Sciatic nerve (tissue), 2 donors: ENCODE data around the gene PGRMC2. TPM values are rescaled to one million over a fixed set of nuclear protein-coding genes. Genes with fewer than 3 reads are reported as not detected.
"Not testable (repeated sequence)": the region's sequence is repeated elsewhere in the genome, so short reads cannot be mapped to it uniquely, and the experiment has no call there.

Source experiments
- ATAC-seq: fragments of 200-7000 bp; cut with Tn5 transposase; one replicate; pipeline ENCODE4 v1.9.1; 2020; ENCODE audit warnings: mild to moderate bottlenecking, moderate library complexity
- DNase-seq: peaks from one replicate; pipeline ENCODE4 v3.0.0-alpha.2; 2020; ENCODE audit warnings: low spot score
- intact Hi-C: fragments of 100-400 bp; cut with DNase I; formaldehyde crosslinking; loops from one replicate; pipeline ENCODE4 v1.14.2; 2022
- total RNA-seq: library from RNA; stranded (reverse); fragmentation: NEBNext Ultra II Directional; extraction: Animal tissue kit (Norgen Biotek cat#: 25700); gene quantifications from one replicate; pipeline ENCODE4 v1.2.1, GENCODE V29; 2021
- donor health status: DM: no; HTN: no; CAD: no.
- donor health status: DM: no; HTN: no; CAD: no.

PGRMC2 gene
- total RNA-seq, 1 donor from 2014 or later, result 53.9 TPM

GRCh38 chr4:128279624-128280225, 7.9 kb downstream of the PGRMC2 start:
- intact Hi-C loops, result no loop called here
- DNase-seq (no peak), ATAC-seq (no peak)

GRCh38 chr4:128277856-128278255, 9.8 kb downstream of the PGRMC2 start:
- DNase-seq, result no peak
- no peak for ATAC-seq
- intact Hi-C loops, result no loop called here

- ATAC-seq, result no peak
Measured at GRCh38 chr4:128275346-128275745, 12.3 kb downstream of the PGRMC2 start.

GRCh38 chr4:128271551-128271950, 16.1 kb downstream of the PGRMC2 start:
- ATAC-seq (no peak), DNase-seq (no peak)
- intact Hi-C loops, result no loop called here

More at GRCh38 chr4:128275346-128275745, 12.3 kb downstream of the PGRMC2 start:
- intact Hi-C loops, result no loop called here
- DNase-seq, result no peak

- intact Hi-C loops, result no loop called here
- DNase-seq (no peak), ATAC-seq (no peak)
Measured at GRCh38 chr4:128268970-128269369, 18.6 kb downstream of the PGRMC2 start.

GRCh38 chr4:128267745-128268144, 19.9 kb downstream of the PGRMC2 start:
- ATAC-seq (no peak), DNase-seq (no peak)
- intact Hi-C loops, result no loop called here

- DNase-seq, intact Hi-C loops, ATAC-seq: not testable (repeated sequence)
Measured at GRCh38 chr4:128267171-128267570, 20.4 kb downstream of the PGRMC2 start.

- DNase-seq, ATAC-seq, intact Hi-C loops: not testable (repeated sequence)
Measured at GRCh38 chr4:128265550-128265949, 22.1 kb downstream of the PGRMC2 start.

GRCh38 chr4:128259889-128260288, 27.7 kb downstream of the PGRMC2 start:
- ATAC-seq, intact Hi-C loops, DNase-seq: not testable (repeated sequence)

- DNase-seq, ATAC-seq, intact Hi-C loops: not testable (repeated sequence)
Measured at GRCh38 chr4:128258166-128258565, 29.4 kb downstream of the PGRMC2 start.

GRCh38 chr4:128256539-128256938, 31.1 kb downstream of the PGRMC2 start:
- ATAC-seq (no peak), DNase-seq (no peak)
- intact Hi-C loops, result no loop called here

GRCh38 chr4:128255906-128256305, 31.7 kb downstream of the PGRMC2 start:
- intact Hi-C loops, result no loop called here
- no peak for DNase-seq
- ATAC-seq, result no peak

GRCh38 chr4:128249787-128250668, 37.6 kb downstream of the PGRMC2 start:
- DNase-seq (no peak), ATAC-seq (no peak)
- intact Hi-C loops, result no loop called here

- intact Hi-C loops, result no loop called here
Measured at GRCh38 chr4:128247906-128248305, 39.7 kb downstream of the PGRMC2 start.

GRCh38 chr4:128245391-128245790, 42.2 kb downstream of the PGRMC2 start:
- ATAC-seq, intact Hi-C loops, DNase-seq: not testable (repeated sequence)

More at GRCh38 chr4:128247906-128248305, 39.7 kb downstream of the PGRMC2 start:
- no peak for DNase-seq
- ATAC-seq, result no peak

- intact Hi-C loops, result no loop called here
- ATAC-seq, result no peak
- DNase-seq, result no peak
Measured at GRCh38 chr4:128244379-128244778, 43.2 kb downstream of the PGRMC2 start.

GRCh38 chr4:128242601-128243000, 45.0 kb downstream of the PGRMC2 start:
- no peak for DNase-seq
- intact Hi-C loops, result no loop called here
- ATAC-seq, result no peak

GRCh38 chr4:128241981-128242380, 45.6 kb downstream of the PGRMC2 start:
- intact Hi-C loops, result no loop called here
- ATAC-seq (peak; percentile 38), DNase-seq (no peak)

GRCh38 chr4:128241425-128241913, 46.1 kb downstream of the PGRMC2 start:
- DNase-seq (no peak), ATAC-seq (peak; percentile 83)
- intact Hi-C loops, result no loop called here

- intact Hi-C loops, result no loop called here
- DNase-seq (no peak), ATAC-seq (no peak)
Measured at GRCh38 chr4:128241019-128241418, 46.6 kb downstream of the PGRMC2 start.
